Upper lobe of left lung (tissue), 4 donors: ENCODE measurements around the gene RHCE.

Source experiments
- POLR2A ChIP-seq, 4 donors: fragments of 450-650 bp; IDR thresholded peaks; one replicate each; pipeline ENCODE4 v1.5.1; 2016 to 2017; ENCODE audit warnings: antibody characterized with exemption in 4 of 4, mild to moderate bottlenecking in 2 of 4
- POLR2AphosphoS5 ChIP-seq, 2 donors: sonication (generic); formaldehyde crosslinking; IDR thresholded peaks; one replicate each; pipeline ENCODE4 v1.5.1; 2017; ENCODE audit warnings: antibody characterized with exemption in 2 of 2
- TF ChIP-seq, protein P1 (sequence below), 6 experiments: fragments of 450-650 bp in 4 of 6; fragments of 200-600 bp in 2 of 6; sonication (generic) in 2 of 6; IDR thresholded peaks; one replicate each; pipeline ENCODE4 v1.5.1; 2016 to 2019; ENCODE audit warnings: antibody characterized with exemption in 6 of 6

DNA sequence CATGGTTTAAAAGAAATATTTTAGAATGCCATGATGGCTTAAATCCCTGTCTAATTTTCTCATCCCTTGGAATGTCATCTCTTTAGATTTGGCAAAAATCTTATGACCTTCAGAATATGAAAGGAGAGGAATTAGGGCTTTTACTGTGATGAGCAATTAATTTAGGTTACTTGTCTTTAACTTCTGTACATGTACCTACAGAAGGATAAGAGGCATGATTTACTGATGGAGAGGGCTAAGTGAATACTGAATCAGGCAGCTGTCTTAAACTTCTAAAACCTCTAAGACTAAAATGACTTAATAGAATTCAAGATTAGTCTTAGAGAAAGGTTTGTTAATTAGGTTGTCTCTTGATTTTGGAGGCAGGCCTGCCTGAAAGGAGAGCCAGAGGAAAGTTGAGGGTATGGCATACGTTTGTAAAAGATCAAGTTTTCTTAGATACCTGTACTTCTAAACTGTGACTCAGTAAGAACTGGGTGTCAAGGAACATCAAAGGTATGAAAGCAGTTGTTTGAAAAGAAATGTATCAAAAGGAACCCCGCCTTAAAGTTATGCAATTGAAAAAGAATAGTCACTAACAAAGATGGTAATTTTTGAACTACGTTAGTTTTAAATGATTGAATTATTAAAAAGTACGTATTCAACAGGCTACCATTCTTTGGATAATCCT lies 22.5 kb upstream of the RHCE start:
- TF ChIP-seq, protein P1, sequence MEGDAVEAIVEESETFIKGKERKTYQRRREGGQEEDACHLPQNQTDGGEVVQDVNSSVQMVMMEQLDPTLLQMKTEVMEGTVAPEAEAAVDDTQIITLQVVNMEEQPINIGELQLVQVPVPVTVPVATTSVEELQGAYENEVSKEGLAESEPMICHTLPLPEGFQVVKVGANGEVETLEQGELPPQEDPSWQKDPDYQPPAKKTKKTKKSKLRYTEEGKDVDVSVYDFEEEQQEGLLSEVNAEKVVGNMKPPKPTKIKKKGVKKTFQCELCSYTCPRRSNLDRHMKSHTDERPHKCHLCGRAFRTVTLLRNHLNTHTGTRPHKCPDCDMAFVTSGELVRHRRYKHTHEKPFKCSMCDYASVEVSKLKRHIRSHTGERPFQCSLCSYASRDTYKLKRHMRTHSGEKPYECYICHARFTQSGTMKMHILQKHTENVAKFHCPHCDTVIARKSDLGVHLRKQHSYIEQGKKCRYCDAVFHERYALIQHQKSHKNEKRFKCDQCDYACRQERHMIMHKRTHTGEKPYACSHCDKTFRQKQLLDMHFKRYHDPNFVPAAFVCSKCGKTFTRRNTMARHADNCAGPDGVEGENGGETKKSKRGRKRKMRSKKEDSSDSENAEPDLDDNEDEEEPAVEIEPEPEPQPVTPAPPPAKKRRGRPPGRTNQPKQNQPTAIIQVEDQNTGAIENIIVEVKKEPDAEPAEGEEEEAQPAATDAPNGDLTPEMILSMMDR (IDR thresholded peaks at IDR 0.05) = no peak
- TF ChIP-seq POLR2AphosphoS5 (IDR thresholded peaks at IDR 0.05) (no peak), POLR2A (IDR thresholded peaks at IDR 0.05) (no peak)
